ENCODE results near the gene LARGE1.
A peak's percentile ranks its signal among the peaks of the same experiment; 100 is the strongest.

LARGE1 gene

GRCh38 chr22:33404723-33405122, 515.6 kb downstream of the LARGE1 start:
- in situ Hi-C loops (cut with HindIII; ENCODE audit: low pct_ligation_motif_present, low sequenced_read_pairs) = no loop called here
- H3K27ac ChIP-seq = no peak overlapping the region
- no peak for DNase-seq
- no peaks in the 10 kb centered on the region for H3K27me3 ChIP-seq (replicated peaks)
- no peak overlapping the region for H3K4me3 ChIP-seq (ENCODE audit: low read depth, low read length)
- no peaks in the 10 kb centered on the region for H3K36me3 ChIP-seq (replicated peaks)
- no peak for TF ChIP-seq CTCF (IDR thresholded peaks at IDR 0.05; ENCODE audit: low read depth, low read length, missing control alignments)

- Histone ChIP-seq H3K27me3 (replicated peaks) (no peaks in the 10 kb centered on the region), H3K36me3 (replicated peaks) (no peaks in the 10 kb centered on the region), H3K4me3 (ENCODE audit: low read depth, low read length) (no peak overlapping the region), H3K27ac (no peak overlapping the region)
- TF ChIP-seq CTCF (IDR thresholded peaks at IDR 0.05; ENCODE audit: low read depth, low read length, missing control alignments) = no peak
- no peak for DNase-seq
- in situ Hi-C loops (cut with HindIII; ENCODE audit: low pct_ligation_motif_present, low sequenced_read_pairs) = no loop called here
Measured at GRCh38 chr22:33402325-33402724, 518.0 kb downstream of the LARGE1 start.

GRCh38 chr22:33401291-33401690, 519.0 kb downstream of the LARGE1 start:
- TF ChIP-seq CTCF (IDR thresholded peaks at IDR 0.05; ENCODE audit: low read depth, low read length, missing control alignments) = no peak
- peak; percentile 80 for DNase-seq
- in situ Hi-C loops (cut with HindIII; ENCODE audit: low pct_ligation_motif_present, low sequenced_read_pairs) = no loop called here
- Histone ChIP-seq H3K27me3 (replicated peaks) (no peaks in the 10 kb centered on the region), H3K36me3 (replicated peaks) (no peaks in the 10 kb centered on the region), H3K27ac (peak overlapping the region; percentile 48), H3K4me3 (ENCODE audit: low read depth, low read length) (no peak overlapping the region)

- Histone ChIP-seq H3K4me3 (ENCODE audit: low read depth, low read length) (no peak overlapping the region), H3K27ac (peak overlapping the region; percentile 48), H3K27me3 (replicated peaks) (no peaks in the 10 kb centered on the region), H3K36me3 (replicated peaks) (no peaks in the 10 kb centered on the region)
- in situ Hi-C loops (cut with HindIII; ENCODE audit: low pct_ligation_motif_present, low sequenced_read_pairs) = no loop called here
- peak; percentile 5 for TF ChIP-seq CTCF (IDR thresholded peaks at IDR 0.05; ENCODE audit: low read depth, low read length, missing control alignments)
- no peak for DNase-seq
Measured at GRCh38 chr22:33400891-33401290, 519.4 kb downstream of the LARGE1 start.

GRCh38 chr22:33400061-33400840, 520.0 kb downstream of the LARGE1 start:
- H3K27ac ChIP-seq = no peak overlapping the region
- no peak for TF ChIP-seq CTCF (IDR thresholded peaks at IDR 0.05; ENCODE audit: low read depth, low read length, missing control alignments)
- H3K36me3 ChIP-seq (replicated peaks) = no peaks in the 10 kb centered on the region
- no peak for DNase-seq
- in situ Hi-C loops (cut with HindIII; ENCODE audit: low pct_ligation_motif_present, low sequenced_read_pairs) = no loop called here
- H3K4me3 ChIP-seq (ENCODE audit: low read depth, low read length) = no peak overlapping the region
- H3K27me3 ChIP-seq (replicated peaks) = no peaks in the 10 kb centered on the region

Measured in brain microvascular endothelial cell (primary cell).